Endothelial cell of umbilical vein (primary cell): ENCODE results near the gene BCL3. TPM values are rescaled to one million over a fixed set of nuclear protein-coding genes. Genes with fewer than 3 reads are reported as not detected.

Experiments used
- BruUV-seq: library from RNA; stranded (reverse); fragments of 400-500 nt; replicated peaks from 2 replicates; lab custom pipeline; 2021; lab: Mats Ljungman, UMichigan
- CTCF ChIA-PET: fragments of 300-600, 350-600 bp; sonication (Branson Sonifier 250); formaldehyde crosslinking; loops from one replicate; lab custom pipeline; 2021; ENCODE audit warnings: antibody characterized with exemption, inconsistent platforms; lab: Charles Lee
- POLR2A ChIA-PET: fragments of 300-600, 350-600 bp; sonication (Branson Sonifier 250); formaldehyde crosslinking; loops from one replicate; lab custom pipeline; 2021; ENCODE audit warnings: antibody characterized with exemption, inconsistent platforms; lab: Charles Lee
- DNase-seq: peaks from one replicate; pipeline ENCODE4 v3.0.0-alpha.2; 2011; ENCODE audit warnings: low read depth, low spot score
- FAIRE-seq: peaks from 2 replicates; lab custom pipeline; 2011; peaks lifted over from hg19 to GRCh38; lab: Jason Lieb, UNC
- H2AFZ ChIP-seq: 2 replicates; pipeline ENCODE4 v1.6.0; 2012; ENCODE audit warnings: low read depth, low read length, control low read depth, inconsistent platforms
- H3K27ac ChIP-seq: 2 replicates; pipeline ENCODE4 v1.5.1; 2011; ENCODE audit warnings: low read depth, mild to moderate bottlenecking, control low read depth, low read length, moderate library complexity; ENCODE audit not compliant: insufficient read depth
- H3K27me3 ChIP-seq, 2 experiments: 2 replicates each; pipeline versions ENCODE4 v1.6.0 to v1.6.1; 2011; ENCODE audit warnings: low read length in 2 of 2, mixed read lengths in 1 of 2; ENCODE audit not compliant: control insufficient read depth in 2 of 2, insufficient read depth in 2 of 2
- H3K36me3 ChIP-seq, 2 experiments: 2 replicates in 1 of 2; 3 replicates in 1 of 2; pipeline ENCODE4 v1.5.1; 2011; ENCODE audit warnings: low read length in 2 of 2, mild to moderate bottlenecking in 1 of 2, moderate library complexity in 1 of 2; ENCODE audit not compliant: control insufficient read depth in 2 of 2, insufficient read depth in 2 of 2; ENCODE audit errors: extremely low read depth in 1 of 2
- H3K4me1 ChIP-seq: 3 replicates; pipeline ENCODE4 v1.5.1; 2011; ENCODE audit warnings: mild to moderate bottlenecking, low read length; ENCODE audit not compliant: control insufficient read depth, insufficient read depth; ENCODE audit errors: extremely low read depth
- H3K4me2 ChIP-seq: 2 replicates; pipeline ENCODE4 v1.6.1; 2011; ENCODE audit warnings: low read length, control low read depth, mixed read lengths; ENCODE audit not compliant: insufficient read depth
- H3K4me3 ChIP-seq, 3 experiments: fragments of 200-600 bp in 1 of 3; sonication (generic), shearing (Covaris generic) in 1 of 3; replicated peaks in 1 of 3; 2 replicates each; pipeline ENCODE4 v1.5.1; 2011 to 2016; ENCODE audit warnings: control low read depth in 3 of 3, low read length in 3 of 3, mild to moderate bottlenecking in 2 of 3, inconsistent platforms in 1 of 3, low read depth in 1 of 3, moderate library complexity in 1 of 3; ENCODE audit not compliant: insufficient read depth in 1 of 3
- H3K79me2 ChIP-seq: 2 replicates; pipeline ENCODE4 v1.6.0; 2012; ENCODE audit warnings: low read length, inconsistent platforms; ENCODE audit not compliant: control insufficient read depth, insufficient read depth
- H3K9ac ChIP-seq: replicated peaks from 2 replicates; pipeline ENCODE3; 2011; ENCODE audit warnings: low read length, control low read depth; ENCODE audit not compliant: insufficient read depth; ENCODE audit errors: extremely low read depth
- H3K9me1 ChIP-seq: replicated peaks from 3 replicates; pipeline ENCODE4 v1.6.0; 2011; ENCODE audit warnings: mild to moderate bottlenecking, low read length; ENCODE audit not compliant: control insufficient read depth, insufficient read depth; ENCODE audit errors: extremely low read depth
- H3K9me3 ChIP-seq: replicated peaks from 2 replicates; pipeline ENCODE4 v1.5.1; 2012; ENCODE audit warnings: low read length, inconsistent platforms; ENCODE audit not compliant: control insufficient read depth, insufficient read depth
- H4K20me1 ChIP-seq: replicated peaks from 2 replicates; pipeline ENCODE3; 2011; ENCODE audit warnings: mild to moderate bottlenecking, low read length; ENCODE audit not compliant: control insufficient read depth, insufficient read depth; ENCODE audit errors: extremely low read depth
- CTCF ChIP-seq, 2 donors: IDR thresholded peaks; 1 replicate in 1 of 2; 2 replicates in 1 of 2; pipeline ENCODE4 v1.5.1; 2011; ENCODE audit warnings: low read length in 2 of 2, mild to moderate bottlenecking in 2 of 2, moderate library complexity in 2 of 2, control low read depth in 1 of 2, inconsistent platforms in 1 of 2, low read depth in 1 of 2; ENCODE audit not compliant: insufficient read depth in 1 of 2; ENCODE audit errors: extremely low read depth in 1 of 2
- EZH2 ChIP-seq: IDR thresholded peaks from 2 replicates; pipeline ENCODE4 v1.6.1; 2012; ENCODE audit warnings: borderline replicate concordance, low read depth, mild to moderate bottlenecking, moderate library complexity, low read length, inconsistent platforms; ENCODE audit not compliant: severe bottlenecking
- FOS ChIP-seq: IDR thresholded peaks from 2 replicates; pipeline ENCODE4 v1.6.1; 2011; ENCODE audit warnings: mild to moderate bottlenecking, low read length, moderate library complexity, borderline replicate concordance; ENCODE audit not compliant: insufficient read depth
- GATA2 ChIP-seq: IDR thresholded peaks from 2 replicates; pipeline ENCODE4 v1.7.0; 2011; ENCODE audit warnings: low read depth, mild to moderate bottlenecking, moderate library complexity, mixed read lengths, low read length; ENCODE audit not compliant: insufficient read length, insufficient read depth
- JUN ChIP-seq: IDR thresholded peaks from 2 replicates; pipeline ENCODE4 v1.6.1; 2011; ENCODE audit warnings: borderline replicate concordance, low read depth; ENCODE audit not compliant: insufficient read length, insufficient read depth
- MAX ChIP-seq: IDR thresholded peaks from 2 replicates; pipeline ENCODE4 v1.6.1; 2011; ENCODE audit not compliant: insufficient read depth, insufficient read length
- MYC ChIP-seq: IDR thresholded peaks from one replicate; pipeline ENCODE4 v1.6.1; 2011; ENCODE audit warnings: mild to moderate bottlenecking, low read depth, low read length
- POLR2A ChIP-seq: IDR thresholded peaks from 2 replicates; pipeline ENCODE4 v1.6.1; 2012; ENCODE audit warnings: low read depth, mild to moderate bottlenecking, control low read depth, low read length
- POLR2AphosphoS5 ChIP-seq: IDR thresholded peaks from 2 replicates; pipeline ENCODE4 v1.6.1; 2012; ENCODE audit warnings: low read depth, mild to moderate bottlenecking, control low read depth, low read length, moderate library complexity; ENCODE audit not compliant: insufficient read depth
- dilution Hi-C: fragments of 300-500 bp; cut with MboI; formaldehyde crosslinking; loops from one replicate; pipeline ENCODE4 v1.15.0; 2019; ENCODE audit warnings: low sequenced_read_pairs; ENCODE audit not compliant: extremely low pct_ligation_motif_present
- intact Hi-C: fragments of 100-400 bp; cut with micrococcal nuclease; formaldehyde crosslinking; loops from one replicate; pipeline ENCODE4 v1.10.0; 2022
- polyA plus RNA-seq, 4 experiments: library from polyadenylated mRNA; depleted of rRNA in 3 of 4; stranded (reverse) in 3 of 4; unstranded in 1 of 4; fragments of >200 nt; gene quantifications; 2 replicates each; pipeline versions ENCODE4 v1.2.1 to v1.2.3, GENCODE V29; 2011 to 2012; ENCODE audit warnings: missing spikeins in 1 of 4
- total RNA-seq: library from RNA; stranded (reverse); gene quantifications from 2 replicates; pipeline ENCODE4 v1.2.3, GENCODE V29; 2021

The BCL3 gene
- total and polyA plus RNA-seq, 2 donors (not counting 3 experiments of a cell fraction or from before 2014, with no cell fraction given), result 11.0 to 26.9 TPM

GRCh38 chr19:44746946-44747738 is 1.4 kb upstream of the BCL3 start:
- peak overlapping the region; percentile 84 for H3K27ac ChIP-seq
- peaks cover 33% of the 10 kb centered on the region for H3K4me1 ChIP-seq
- peak overlapping the region; percentile 29 for H3K9ac ChIP-seq
- dilution Hi-C loops (no loop called here), intact Hi-C loops (loop anchor here (1.0 kb wide), 1 partner anchor 23 kb away; no protein-coding TSS in a partner anchor)
- DNase-seq (peak; percentile 90), FAIRE-seq (peak; percentile 95)
- CTCF ChIA-PET, result interaction anchor here (6.5 kb wide), 1 partner anchor 22 kb away, joined by 57 read pairs; no protein-coding TSS in a partner anchor
- H3K4me2 ChIP-seq, result peak overlapping the region; percentile 64
- no peaks in the 10 kb centered on the region for H3K27me3 ChIP-seq
- H4K20me1 ChIP-seq, result no peaks in the 10 kb centered on the region
- H3K4me3 ChIP-seq, result peak overlapping the region in 1 of 3 experiments; percentile 31
- H3K79me2 ChIP-seq, result peaks cover 23% of the 10 kb centered on the region
- H3K36me3 ChIP-seq, result peaks cover 0 to 2% of the 10 kb centered on the region in 2 experiments
- H3K9me1 ChIP-seq, result no peaks in the 10 kb centered on the region
- peak overlapping the region; percentile 47 for H2AFZ ChIP-seq
- TF ChIP-seq FOS, result peak; percentile 77
- no peak for TF ChIP-seq MYC
- TF ChIP-seq JUN, result no peak
- no peak for TF ChIP-seq GATA2
- no peak for TF ChIP-seq CTCF (IDR thresholded peaks at IDR 0.05; ENCODE audit: extremely low read depth in 1 of 2, insufficient read depth in 1 of 2, low read depth in 1 of 2, low read length in 2 of 2)
- no peak for TF ChIP-seq MAX
- no peak for TF ChIP-seq EZH2
- TF ChIP-seq POLR2A, result peak; percentile 33
- peak; percentile 75 for TF ChIP-seq POLR2AphosphoS5
- POLR2A ChIA-PET, result no interaction called here
- no peaks in the 10 kb centered on the region for H3K9me3 ChIP-seq
- no TSS peak for BruUV-seq
